BE2C (cell line): ENCODE results near the gene ARFRP1.

Experiments
- DNase-seq: peaks from one replicate; pipeline ENCODE4 v3.0.0-alpha.2; 2020
- H3K27me3 ChIP-seq: fragments of 250-450 bp; sonication (Bioruptor Pico); 2 replicates; pipeline ENCODE4 v1.5.1; 2020; ENCODE audit warnings: mild to moderate bottlenecking
- H3K36me3 ChIP-seq: fragments of 250-450 bp; sonication (Bioruptor Pico); 2 replicates; pipeline ENCODE4 v1.5.1; 2020; ENCODE audit warnings: mild to moderate bottlenecking
- H3K4me1 ChIP-seq: fragments of 250-450 bp; sonication (Bioruptor Pico); 2 replicates; pipeline ENCODE4 v1.5.1; 2020
- H3K4me3 ChIP-seq: 2 replicates; pipeline ENCODE4 v1.5.1; 2011; ENCODE audit warnings: low read depth, low read length
- H3K9me3 ChIP-seq: fragments of 250-450 bp; sonication (Bioruptor Pico); 2 replicates; pipeline ENCODE4 v1.5.1; 2020
- TF ChIP-seq, protein P1 (sequence below): IDR thresholded peaks from 2 replicates; pipeline ENCODE4 v1.5.1; 2012; ENCODE audit warnings: mild to moderate bottlenecking, low read depth, low read length

The ARFRP1 gene

DNA sequence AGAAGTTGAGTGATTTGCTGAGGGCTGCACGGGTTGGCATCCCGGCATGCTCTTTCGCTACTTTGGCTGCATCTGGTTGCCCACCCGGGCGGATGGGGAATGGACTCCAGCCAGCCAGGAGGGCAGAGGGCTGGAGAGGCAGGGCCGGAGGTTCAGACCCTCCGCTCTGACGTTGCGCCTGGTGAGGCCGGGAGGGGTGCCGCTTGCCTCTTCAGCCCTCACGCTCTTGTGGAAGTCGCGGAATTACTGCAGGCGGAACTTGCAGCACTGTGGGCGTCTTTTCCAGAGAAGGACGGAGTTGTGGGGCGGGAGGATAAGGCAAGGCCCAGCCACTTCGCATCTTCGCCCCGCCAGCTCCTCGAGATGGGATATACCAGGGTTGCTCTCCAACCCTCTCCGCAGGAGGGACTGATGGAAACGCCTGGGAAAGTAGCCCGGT, 49.0 kb downstream of the ARFRP1 start:
- Histone ChIP-seq H3K4me1 (peaks cover 6% of the 10 kb centered on the region), H3K9me3 (no peaks in the 10 kb centered on the region), H3K4me3 (peak overlapping the region; percentile 97), H3K27me3 (no peaks in the 10 kb centered on the region), H3K36me3 (peaks cover 29% of the 10 kb centered on the region)
- no peak for DNase-seq
- TF ChIP-seq, protein P1, sequence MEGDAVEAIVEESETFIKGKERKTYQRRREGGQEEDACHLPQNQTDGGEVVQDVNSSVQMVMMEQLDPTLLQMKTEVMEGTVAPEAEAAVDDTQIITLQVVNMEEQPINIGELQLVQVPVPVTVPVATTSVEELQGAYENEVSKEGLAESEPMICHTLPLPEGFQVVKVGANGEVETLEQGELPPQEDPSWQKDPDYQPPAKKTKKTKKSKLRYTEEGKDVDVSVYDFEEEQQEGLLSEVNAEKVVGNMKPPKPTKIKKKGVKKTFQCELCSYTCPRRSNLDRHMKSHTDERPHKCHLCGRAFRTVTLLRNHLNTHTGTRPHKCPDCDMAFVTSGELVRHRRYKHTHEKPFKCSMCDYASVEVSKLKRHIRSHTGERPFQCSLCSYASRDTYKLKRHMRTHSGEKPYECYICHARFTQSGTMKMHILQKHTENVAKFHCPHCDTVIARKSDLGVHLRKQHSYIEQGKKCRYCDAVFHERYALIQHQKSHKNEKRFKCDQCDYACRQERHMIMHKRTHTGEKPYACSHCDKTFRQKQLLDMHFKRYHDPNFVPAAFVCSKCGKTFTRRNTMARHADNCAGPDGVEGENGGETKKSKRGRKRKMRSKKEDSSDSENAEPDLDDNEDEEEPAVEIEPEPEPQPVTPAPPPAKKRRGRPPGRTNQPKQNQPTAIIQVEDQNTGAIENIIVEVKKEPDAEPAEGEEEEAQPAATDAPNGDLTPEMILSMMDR = no peak

DNA sequence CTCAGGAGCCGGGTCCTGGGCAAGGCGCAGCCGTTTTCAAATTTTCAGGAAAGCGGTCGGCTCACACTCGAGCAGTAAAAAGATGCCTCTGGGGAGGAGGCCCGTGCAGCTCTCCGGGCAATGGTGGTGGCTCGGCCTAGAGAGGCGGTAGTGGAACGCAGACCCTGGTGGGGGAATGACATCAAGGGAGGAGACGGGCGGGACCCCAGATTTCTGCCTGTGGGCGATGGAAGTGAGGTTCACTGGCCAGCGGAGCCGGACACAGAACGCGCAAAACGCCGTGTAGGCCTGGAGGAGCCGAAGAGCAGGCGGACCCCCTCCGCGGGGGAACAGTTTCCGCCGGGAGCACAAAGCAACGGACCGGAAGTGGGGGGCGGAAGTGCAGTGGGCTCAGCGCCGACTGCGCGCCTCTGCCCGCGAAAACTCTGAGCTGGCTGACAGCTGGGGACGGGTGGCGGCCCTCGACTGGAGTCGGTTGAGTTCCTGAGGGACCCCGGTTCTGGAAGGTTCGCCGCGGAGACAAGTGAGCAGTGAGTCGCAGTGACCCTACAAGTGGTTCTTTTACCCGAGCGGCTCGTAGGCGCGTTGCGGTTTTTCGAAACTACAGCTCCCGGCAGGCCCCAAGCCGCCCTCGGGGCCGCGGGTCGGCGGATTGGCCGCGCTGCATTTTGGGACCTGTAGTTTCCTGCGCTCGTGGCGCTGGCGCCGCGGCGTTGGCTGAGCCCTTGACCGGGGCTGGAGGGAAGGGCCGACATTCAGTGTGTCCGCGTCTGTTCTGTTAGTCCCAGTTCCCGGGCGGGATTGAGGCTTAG, 49.6 kb downstream of the ARFRP1 start, which contains the start of gene RTEL1:
Gene RTEL1, plus strand, starts transcription at position 376 of the 812 bp plus-strand sequence. CDS start 1,091 bp downstream, outside the sequence.
- DNase-seq = peak; percentile 92
- H3K9me3 ChIP-seq = no peaks in the 10 kb centered on the region
- H3K4me3 ChIP-seq = peak within 1 kb of the TSS; percentile 97
- TF ChIP-seq, protein P1 = no peak
- peaks cover 6% of the 10 kb centered on the region for H3K4me1 ChIP-seq
- H3K36me3 ChIP-seq = peaks cover 23% of the 10 kb centered on the region
- H3K27me3 ChIP-seq = no peaks in the 10 kb centered on the region

DNA sequence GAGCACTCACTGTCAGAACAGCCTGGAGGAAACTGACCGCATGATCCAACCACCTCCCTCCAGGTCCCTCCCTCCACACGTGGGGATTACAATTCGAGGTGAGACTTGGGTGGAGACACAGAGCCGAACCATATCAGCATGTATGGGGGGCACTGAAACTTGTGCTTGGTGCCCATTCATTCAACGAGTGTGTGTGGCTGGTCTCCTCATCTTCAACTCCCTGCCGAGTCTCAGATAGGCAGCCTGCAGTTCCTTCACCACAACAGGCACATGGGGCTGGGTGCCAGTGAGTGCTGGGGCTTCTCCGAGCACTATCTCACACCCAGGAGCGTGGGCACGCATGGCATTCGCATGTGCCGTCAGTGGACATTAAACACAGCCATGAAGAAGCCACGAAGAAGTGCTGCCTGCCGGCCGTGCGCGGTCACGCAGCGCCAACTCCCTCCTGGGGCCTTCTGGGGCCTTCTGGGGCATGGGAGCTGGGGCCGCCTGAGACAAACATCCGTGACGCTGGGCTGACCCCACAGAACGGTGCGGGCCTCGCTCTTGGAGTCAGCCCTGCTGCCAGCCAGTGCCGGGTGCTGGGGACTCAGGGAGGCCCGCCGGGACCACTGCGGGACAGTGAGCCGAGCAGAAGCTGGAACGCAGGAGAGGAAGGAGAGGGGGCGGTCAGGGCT, 50.4 kb downstream of the ARFRP1 start:
- H3K4me1 ChIP-seq = peaks cover 6% of the 10 kb centered on the region
- TF ChIP-seq, protein P1 = no peak
- peak overlapping the region; percentile 97 for H3K4me3 ChIP-seq
- DNase-seq = no peak
- H3K27me3 ChIP-seq = no peaks in the 10 kb centered on the region
- H3K36me3 ChIP-seq = peaks cover 18% of the 10 kb centered on the region
- H3K9me3 ChIP-seq = no peaks in the 10 kb centered on the region

DNA sequence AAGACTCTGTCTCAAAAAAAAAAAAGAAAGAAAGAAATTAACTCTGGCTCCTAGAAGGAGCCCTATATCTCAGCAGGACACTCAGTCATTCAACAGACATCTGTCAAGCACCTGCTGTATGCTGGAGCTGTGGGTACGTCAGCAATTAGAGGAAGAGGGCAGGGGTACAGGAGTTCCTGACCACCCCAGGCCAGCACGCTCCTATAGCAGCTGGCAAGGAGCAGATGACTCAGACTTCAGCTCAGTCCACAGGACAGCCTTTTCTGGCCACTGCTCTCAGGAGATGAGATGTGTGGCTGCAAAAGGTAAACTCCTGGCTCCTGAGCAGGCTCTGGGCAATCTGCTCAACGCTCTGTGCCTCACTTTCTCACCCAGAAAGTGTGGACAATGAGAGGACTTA, 51.3 kb downstream of the ARFRP1 start:
- H3K4me1 ChIP-seq = peaks cover 6% of the 10 kb centered on the region
- TF ChIP-seq, protein P1 = no peak

DNA sequence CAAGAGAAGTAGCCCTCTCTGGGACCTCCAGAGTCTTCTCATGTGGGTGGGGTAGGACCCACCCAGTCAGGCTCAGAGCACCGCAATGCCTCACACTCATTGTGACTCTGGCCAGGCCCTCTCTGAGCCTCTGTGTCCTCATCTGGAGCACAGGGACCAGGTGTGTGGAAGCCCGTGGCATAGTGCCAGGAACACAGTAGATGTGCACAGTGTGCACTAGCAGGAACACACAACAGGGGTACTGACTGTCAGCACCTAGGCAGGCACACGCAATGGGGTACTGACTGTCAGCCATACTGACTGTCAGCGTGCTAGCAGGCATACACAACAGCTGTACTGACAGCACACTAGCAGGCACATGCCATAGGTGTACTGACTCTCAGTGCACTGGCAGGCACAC, 52.5 kb downstream of the ARFRP1 start:
- no peak for DNase-seq
- 0 out of 2 replicates have a peak, but pooled peaks cover 3% of the 10 kb centered on the region for H3K36me3 ChIP-seq
- no peaks in the 10 kb centered on the region for H3K27me3 ChIP-seq
- peaks cover 6% of the 10 kb centered on the region for H3K4me1 ChIP-seq
- TF ChIP-seq, protein P1 = no peak
- H3K9me3 ChIP-seq = no peaks in the 10 kb centered on the region
- H3K4me3 ChIP-seq = no peak overlapping the region

More for the DNA sequence above, 51.3 kb downstream of the ARFRP1 start:
- no peaks in the 10 kb centered on the region for H3K9me3 ChIP-seq
- no peak overlapping the region for H3K4me3 ChIP-seq
- no peak for DNase-seq
- no peaks in the 10 kb centered on the region for H3K27me3 ChIP-seq
- H3K36me3 ChIP-seq = peaks cover 9% of the 10 kb centered on the region; the same call in 1 of the 2 replicates
